AG04449 (cell line): ENCODE measurements around the gene ELK3.

Experiments
- CTCF ChIA-PET: fragments of 350-600 bp; formaldehyde crosslinking; extraction: SDS; loops from one replicate; lab custom pipeline; 2021; ENCODE audit warnings: antibody characterized with exemption; lab: Yijun Ruan, JAX
- POLR2A ChIA-PET: fragments of 400-600, 350-600 bp; formaldehyde crosslinking; extraction: SDS; loops from one replicate; lab custom pipeline; 2020; ENCODE audit warnings: antibody characterized with exemption, inconsistent platforms; lab: Yijun Ruan, JAX
- DNase-seq: peaks from one replicate; pipeline ENCODE4 v3.0.0-alpha.2; 2010; ENCODE audit warnings: low read depth, low spot score
- H3K4me3 ChIP-seq: 2 replicates; pipeline ENCODE4 v1.5.1; 2011; ENCODE audit warnings: low read depth, mild to moderate bottlenecking, control low read depth, low read length
- TF ChIP-seq, protein P1 (sequence below): IDR thresholded peaks from one replicate; pipeline ENCODE4 v1.5.1; 2011; ENCODE audit warnings: mild to moderate bottlenecking, moderate library complexity, low read length, control low read depth, inconsistent platforms; ENCODE audit not compliant: insufficient read depth; ENCODE audit errors: missing control alignments

Gene ELK3

DNA sequence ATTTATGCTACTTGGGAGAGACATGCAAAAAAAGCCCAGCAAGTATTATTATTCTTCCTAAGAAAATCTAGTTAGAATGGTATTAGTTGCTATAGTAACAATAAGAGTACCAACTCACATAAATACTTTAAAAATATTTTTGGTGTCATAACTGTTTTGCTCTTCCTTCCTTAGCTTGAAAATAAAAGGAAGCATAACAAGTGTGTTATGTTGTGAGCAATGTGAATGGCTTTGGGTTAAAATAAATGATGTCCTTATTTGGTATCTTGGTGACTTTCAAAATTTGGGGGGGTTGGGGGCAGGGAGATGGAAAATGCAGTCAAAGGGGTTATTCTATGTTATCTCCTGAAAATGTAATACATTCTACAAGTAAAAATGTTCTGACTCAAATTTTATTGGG lies 91.0 kb downstream of the ELK3 start:
- POLR2A ChIA-PET, result no interaction called here
- no peak for DNase-seq
- TF ChIP-seq, protein P1, sequence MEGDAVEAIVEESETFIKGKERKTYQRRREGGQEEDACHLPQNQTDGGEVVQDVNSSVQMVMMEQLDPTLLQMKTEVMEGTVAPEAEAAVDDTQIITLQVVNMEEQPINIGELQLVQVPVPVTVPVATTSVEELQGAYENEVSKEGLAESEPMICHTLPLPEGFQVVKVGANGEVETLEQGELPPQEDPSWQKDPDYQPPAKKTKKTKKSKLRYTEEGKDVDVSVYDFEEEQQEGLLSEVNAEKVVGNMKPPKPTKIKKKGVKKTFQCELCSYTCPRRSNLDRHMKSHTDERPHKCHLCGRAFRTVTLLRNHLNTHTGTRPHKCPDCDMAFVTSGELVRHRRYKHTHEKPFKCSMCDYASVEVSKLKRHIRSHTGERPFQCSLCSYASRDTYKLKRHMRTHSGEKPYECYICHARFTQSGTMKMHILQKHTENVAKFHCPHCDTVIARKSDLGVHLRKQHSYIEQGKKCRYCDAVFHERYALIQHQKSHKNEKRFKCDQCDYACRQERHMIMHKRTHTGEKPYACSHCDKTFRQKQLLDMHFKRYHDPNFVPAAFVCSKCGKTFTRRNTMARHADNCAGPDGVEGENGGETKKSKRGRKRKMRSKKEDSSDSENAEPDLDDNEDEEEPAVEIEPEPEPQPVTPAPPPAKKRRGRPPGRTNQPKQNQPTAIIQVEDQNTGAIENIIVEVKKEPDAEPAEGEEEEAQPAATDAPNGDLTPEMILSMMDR, result no peak
- CTCF ChIA-PET, result interaction anchor here (0.6 kb wide), 1 partner anchor 218 kb away, joined by 3 read pairs; no protein-coding TSS in a partner anchor
- H3K4me3 ChIP-seq, result no peak overlapping the region

DNA sequence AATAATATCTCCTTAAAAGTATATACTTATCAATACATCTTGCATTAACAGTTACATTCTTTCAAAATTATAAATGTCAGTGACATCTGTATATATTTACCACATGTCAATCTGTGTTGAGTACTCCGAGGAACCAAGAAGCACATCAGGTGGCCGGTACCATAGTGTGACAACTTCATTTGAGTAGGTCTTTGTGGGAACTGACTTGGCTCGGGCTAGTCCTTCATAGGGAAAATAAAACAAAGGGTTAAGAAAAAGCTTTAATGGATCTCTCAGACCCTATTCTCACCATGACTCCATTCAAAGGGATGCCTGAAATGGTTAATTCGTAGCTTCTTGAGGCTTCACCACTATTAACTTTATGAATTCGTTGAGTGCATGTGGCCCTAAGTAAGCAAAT lies 94.9 kb downstream of the ELK3 start:
- CTCF ChIA-PET, result no interaction called here
- no peak overlapping the region for H3K4me3 ChIP-seq
- POLR2A ChIA-PET, result no interaction called here
- DNase-seq, result no peak
- TF ChIP-seq, protein P1, result no peak

DNA sequence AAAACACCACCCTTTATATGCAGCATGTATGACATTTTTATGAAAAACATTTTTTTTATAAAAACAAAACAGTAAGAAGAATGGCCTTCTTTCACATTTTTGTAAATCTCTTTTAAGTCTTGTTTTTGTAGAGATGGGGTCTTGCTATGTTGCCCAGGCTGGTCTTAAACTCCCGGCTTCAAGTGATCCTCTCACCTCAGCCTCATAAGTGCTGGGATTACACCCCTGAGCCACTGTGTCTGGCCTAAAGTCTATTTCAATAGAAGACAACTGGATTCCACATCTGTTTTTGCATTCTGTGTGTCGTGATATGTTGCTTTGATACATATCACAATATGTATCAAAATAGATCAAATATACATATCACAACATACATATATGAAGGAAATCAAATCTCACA lies 98.9 kb downstream of the ELK3 start:
- TF ChIP-seq, protein P1, result no peak
- ChIA-PET CTCF (interaction anchor here (1.2 kb wide), 1 partner anchor 109 kb away, joined by 3 read pairs; no protein-coding TSS in a partner anchor), POLR2A (no interaction called here)
- H3K4me3 ChIP-seq, result no peak overlapping the region
- DNase-seq, result no peak

DNA sequence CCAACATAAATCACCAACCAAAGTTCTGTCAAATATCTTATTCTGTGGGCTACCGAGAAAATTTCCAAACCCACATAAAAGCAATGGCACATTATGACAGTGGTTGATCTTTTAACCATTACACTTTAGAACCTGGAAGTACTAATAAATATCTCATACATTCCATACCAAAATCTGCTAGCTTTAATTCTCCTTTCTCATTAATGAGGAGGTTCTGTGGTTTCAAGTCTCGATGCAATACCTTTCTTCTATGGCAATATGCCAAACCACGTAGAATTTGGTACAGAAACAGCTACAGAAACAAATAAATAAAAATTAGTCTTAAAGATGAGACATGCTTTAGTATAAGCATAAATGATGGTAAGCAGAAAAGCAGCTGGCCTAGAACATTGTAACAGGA lies 100.7 kb downstream of the ELK3 start:
- CTCF ChIA-PET, result interaction anchor here (0.6 to 1.0 kb wide), 2 partner anchors 11 to 54 kb away, joined by 3 read pairs; no protein-coding TSS in a partner anchor

DNA sequence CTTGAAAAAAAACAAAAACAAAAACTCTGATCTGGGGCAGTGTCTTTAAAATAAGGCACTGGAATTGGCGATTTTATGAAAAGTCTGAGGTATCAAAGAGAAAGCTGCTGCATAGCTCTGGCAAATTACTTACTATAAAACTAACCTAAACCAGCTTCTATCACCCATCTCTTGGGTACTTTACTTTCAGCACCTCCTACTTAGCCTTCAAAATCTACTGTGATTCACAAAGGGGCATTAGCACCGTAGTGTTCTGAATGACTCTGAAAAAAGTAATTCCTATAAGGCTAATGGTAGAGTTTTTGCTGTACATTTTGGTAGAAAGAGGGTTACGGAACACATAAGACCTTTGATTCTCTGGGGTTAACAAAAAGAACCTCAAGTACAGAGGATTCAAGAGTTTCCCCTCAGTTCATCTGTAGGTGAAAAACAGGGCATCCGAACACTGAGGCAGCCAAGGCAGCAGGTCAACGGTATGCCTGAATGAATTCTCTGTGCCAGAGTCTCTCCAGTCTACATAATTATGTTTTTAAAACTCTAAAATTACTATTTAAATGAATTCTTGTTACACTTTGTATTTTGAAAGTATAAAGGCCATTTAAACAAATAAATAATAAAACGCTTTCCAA lies 101.5 kb downstream of the ELK3 start:
- no peak overlapping the region for H3K4me3 ChIP-seq
- TF ChIP-seq, protein P1, result no peak
- DNase-seq, result no peak
- CTCF ChIA-PET, result interaction anchor here (0.6 to 1.2 kb wide), 4 partner anchors 12 to 106 kb away, joined by 3 read pairs; no protein-coding TSS in a partner anchor
- POLR2A ChIA-PET, result no interaction called here

More for the DNA sequence above, 100.7 kb downstream of the ELK3 start:
- TF ChIP-seq, protein P1, result no peak
- H3K4me3 ChIP-seq, result no peak overlapping the region
- no peak for DNase-seq
- POLR2A ChIA-PET, result no interaction called here

DNA sequence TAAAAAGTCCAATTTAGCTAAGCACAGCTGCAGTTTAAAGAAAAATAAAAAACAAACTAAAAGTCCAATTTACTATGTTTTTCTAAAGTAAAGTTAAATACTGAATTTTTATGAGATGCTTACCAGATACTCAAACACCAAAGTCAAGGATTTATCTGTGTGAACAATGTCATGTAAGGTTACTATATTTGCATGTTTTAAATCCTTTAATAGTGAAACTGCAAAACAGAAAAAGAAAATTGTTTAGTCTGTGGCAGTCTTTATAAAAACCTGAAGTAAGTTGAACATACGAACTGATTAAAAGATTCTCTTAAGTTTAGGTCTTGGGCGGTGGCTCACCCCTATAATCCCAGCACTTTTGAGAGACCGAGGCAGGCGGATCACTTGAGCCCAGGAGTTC lies 103.3 kb downstream of the ELK3 start:
- H3K4me3 ChIP-seq, result no peak overlapping the region
- no peak for DNase-seq
- CTCF ChIA-PET, result no interaction called here
- TF ChIP-seq, protein P1, result no peak
- POLR2A ChIA-PET, result no interaction called here
